ENCODE results near the gene DNAI1.

The DNAI1 gene

DNA sequence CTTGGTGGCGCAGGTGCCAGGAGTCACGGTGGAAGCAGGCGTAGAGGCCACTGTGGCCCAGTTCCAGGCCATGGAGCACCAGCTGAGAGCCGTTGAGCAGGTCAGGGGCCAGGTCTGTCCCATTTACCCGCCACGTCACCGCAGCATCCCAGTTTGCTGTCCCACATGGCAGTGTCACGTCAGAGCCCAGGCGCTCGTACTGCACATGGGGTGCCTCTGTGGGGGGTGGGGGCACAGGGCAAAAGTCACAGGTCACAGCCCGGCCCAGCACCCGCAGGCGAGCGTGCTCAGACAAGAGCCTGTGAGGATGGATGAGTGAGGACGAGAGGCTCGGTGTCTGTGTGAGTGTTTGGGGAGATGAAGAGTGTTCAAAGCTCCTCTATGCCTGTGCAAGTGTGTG lies 106.0 kb downstream of the DNAI1 start:
- no peaks in the 10 kb centered on the region for H3K27me3 ChIP-seq (ENCODE audit: low read depth, low read length)

DNA sequence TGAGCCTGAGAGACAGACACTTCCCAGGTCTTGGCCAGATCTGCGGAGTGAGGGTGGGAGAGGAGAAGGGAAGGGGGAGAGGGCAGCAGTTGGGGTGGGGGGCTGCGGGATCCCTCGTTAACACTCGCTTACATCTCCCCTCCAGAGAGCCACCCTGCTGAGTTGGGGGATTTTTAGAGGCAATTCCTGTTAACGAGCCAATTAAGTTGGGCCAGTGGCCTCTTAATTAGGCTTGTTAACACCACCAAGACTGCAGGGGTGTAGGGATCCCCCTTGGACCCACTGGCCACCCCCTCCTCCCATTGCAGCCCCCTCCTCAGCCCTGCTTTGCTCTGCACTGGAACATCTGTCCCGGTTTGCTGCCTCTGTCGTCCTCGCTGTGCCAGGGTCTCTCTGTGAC lies 107.3 kb downstream of the DNAI1 start:
- no peak overlapping the region for H3K27ac ChIP-seq (ENCODE audit: low read length)
- no peak overlapping the region for H3K4me3 ChIP-seq (ENCODE audit: low read depth in 1 of 2, low read length in 2 of 2)
- peaks cover 0 to under 1% of the 10 kb centered on the region in 2 donors for H3K4me1 ChIP-seq (ENCODE audit: control insufficient read depth in 1 of 2, insufficient read depth in 2 of 2, low read length in 2 of 2)
- H3K9me3 ChIP-seq (ENCODE audit: control insufficient read depth in 1 of 2, low read length in 2 of 2): peaks cover 0 to 6% of the 10 kb centered on the region in 2 donors
- H3K36me3 ChIP-seq (ENCODE audit: control insufficient read depth in 1 of 2, insufficient read depth in 2 of 2, low read length in 2 of 2): no peaks in the 10 kb centered on the region
- H3K27me3 ChIP-seq (ENCODE audit: low read depth, low read length): no peaks in the 10 kb centered on the region

More for the DNA sequence above, 106.0 kb downstream of the DNAI1 start:
- peaks cover 0 to 6% of the 10 kb centered on the region in 2 donors for H3K9me3 ChIP-seq (ENCODE audit: control insufficient read depth in 1 of 2, low read length in 2 of 2)
- no peak overlapping the region for H3K4me3 ChIP-seq (ENCODE audit: low read depth in 1 of 2, low read length in 2 of 2)
- H3K27ac ChIP-seq (ENCODE audit: low read length): no peak overlapping the region
- peaks cover 0 to 9% of the 10 kb centered on the region in 2 donors for H3K4me1 ChIP-seq (ENCODE audit: control insufficient read depth in 1 of 2, insufficient read depth in 2 of 2, low read length in 2 of 2)
- H3K36me3 ChIP-seq (ENCODE audit: control insufficient read depth in 1 of 2, insufficient read depth in 2 of 2, low read length in 2 of 2): no peaks in the 10 kb centered on the region

DNA sequence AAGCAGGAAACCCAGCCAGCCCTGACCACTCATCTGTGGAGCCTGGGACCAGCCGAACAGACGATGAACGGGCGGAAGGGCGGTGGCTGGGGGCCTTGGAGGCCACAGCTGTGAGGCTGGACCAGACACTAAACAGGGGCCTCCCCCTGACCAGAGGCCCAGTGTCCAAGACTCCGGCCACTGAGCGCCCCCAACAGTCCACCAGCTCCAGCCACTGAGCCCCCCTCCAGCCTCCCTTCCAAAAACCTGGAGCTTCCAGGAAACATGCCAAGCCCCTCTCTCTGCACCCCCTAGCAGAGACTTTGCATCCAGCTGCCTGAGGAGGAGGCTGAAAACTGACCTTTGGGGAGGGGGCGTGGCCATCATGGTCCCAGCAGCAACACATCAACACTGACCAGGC lies 107.7 kb downstream of the DNAI1 start:
- H3K27ac ChIP-seq (ENCODE audit: low read length): no peak overlapping the region
- no peaks in the 10 kb centered on the region for H3K4me1 ChIP-seq (ENCODE audit: control insufficient read depth in 1 of 2, insufficient read depth in 2 of 2, low read length in 2 of 2)
- H3K4me3 ChIP-seq (ENCODE audit: low read depth in 1 of 2, low read length in 2 of 2): no peak overlapping the region
- H3K9me3 ChIP-seq (ENCODE audit: control insufficient read depth in 1 of 2, low read length in 2 of 2): peaks cover 0 to 6% of the 10 kb centered on the region in 2 donors
- no peaks in the 10 kb centered on the region for H3K36me3 ChIP-seq (ENCODE audit: control insufficient read depth in 1 of 2, insufficient read depth in 2 of 2, low read length in 2 of 2)
- H3K27me3 ChIP-seq (ENCODE audit: low read depth, low read length): no peaks in the 10 kb centered on the region

DNA sequence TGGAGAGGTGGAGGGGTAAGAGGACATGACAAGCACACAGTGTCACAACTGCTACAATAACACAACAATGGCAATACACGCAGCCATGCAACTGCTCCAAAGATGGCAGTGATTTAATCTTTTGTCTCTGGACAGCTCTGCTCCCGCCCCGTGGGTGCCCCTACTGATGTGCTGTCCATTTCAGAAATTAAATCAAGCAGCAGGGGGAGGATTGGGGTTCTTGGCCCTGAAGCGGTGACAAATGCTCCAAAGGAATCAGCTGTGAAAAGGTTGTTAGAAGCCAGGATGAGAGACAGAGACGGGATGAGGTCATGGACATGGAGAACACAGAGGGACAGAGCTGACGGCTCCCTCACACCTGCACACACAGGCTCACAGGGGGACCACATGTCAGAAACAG lies 108.4 kb downstream of the DNAI1 start:
- no peaks in the 10 kb centered on the region for H3K36me3 ChIP-seq (ENCODE audit: control insufficient read depth in 1 of 2, insufficient read depth in 2 of 2, low read length in 2 of 2)
- no peaks in the 10 kb centered on the region for H3K4me1 ChIP-seq (ENCODE audit: control insufficient read depth in 1 of 2, insufficient read depth in 2 of 2, low read length in 2 of 2)
- H3K27me3 ChIP-seq (ENCODE audit: low read depth, low read length): no peaks in the 10 kb centered on the region
- no peak overlapping the region for H3K4me3 ChIP-seq (ENCODE audit: low read depth in 1 of 2, low read length in 2 of 2)
- H3K27ac ChIP-seq (ENCODE audit: low read length): no peak overlapping the region
- peaks cover 0 to 5% of the 10 kb centered on the region in 2 donors for H3K9me3 ChIP-seq (ENCODE audit: control insufficient read depth in 1 of 2, low read length in 2 of 2)

DNA sequence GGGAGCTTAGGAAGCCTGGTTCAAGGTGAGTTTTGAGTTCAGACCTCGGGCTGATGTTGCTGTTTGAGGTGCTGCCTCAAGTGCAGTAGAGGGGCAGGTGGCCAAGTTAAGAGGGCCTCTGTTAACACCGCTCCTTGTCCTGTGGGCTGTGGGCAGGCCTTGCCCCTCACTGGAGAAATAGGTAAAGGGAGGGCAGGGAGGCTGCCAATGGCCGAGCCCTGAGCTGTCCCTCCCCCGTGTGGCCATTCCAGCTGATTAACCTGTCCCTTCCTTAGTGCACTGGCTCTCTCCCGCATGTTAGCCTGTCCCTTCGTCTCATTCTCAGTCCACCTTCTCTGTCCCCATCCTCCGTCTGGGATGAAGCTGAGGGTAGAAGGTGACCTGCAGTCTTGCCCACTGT lies 109.5 kb downstream of the DNAI1 start:
- Histone ChIP-seq H3K36me3 (ENCODE audit: control insufficient read depth in 1 of 2, insufficient read depth in 2 of 2, low read length in 2 of 2) (no peaks in the 10 kb centered on the region), H3K4me3 (ENCODE audit: low read depth in 1 of 2, low read length in 2 of 2) (no peak overlapping the region), H3K4me1 (ENCODE audit: control insufficient read depth in 1 of 2, insufficient read depth in 2 of 2, low read length in 2 of 2) (no peaks in the 10 kb centered on the region), H3K27me3 (ENCODE audit: low read depth, low read length) (no peaks in the 10 kb centered on the region), H3K27ac (ENCODE audit: low read length) (no peak overlapping the region), H3K9me3 (ENCODE audit: control insufficient read depth in 1 of 2, low read length in 2 of 2) (no peaks in the 10 kb centered on the region)

DNA sequence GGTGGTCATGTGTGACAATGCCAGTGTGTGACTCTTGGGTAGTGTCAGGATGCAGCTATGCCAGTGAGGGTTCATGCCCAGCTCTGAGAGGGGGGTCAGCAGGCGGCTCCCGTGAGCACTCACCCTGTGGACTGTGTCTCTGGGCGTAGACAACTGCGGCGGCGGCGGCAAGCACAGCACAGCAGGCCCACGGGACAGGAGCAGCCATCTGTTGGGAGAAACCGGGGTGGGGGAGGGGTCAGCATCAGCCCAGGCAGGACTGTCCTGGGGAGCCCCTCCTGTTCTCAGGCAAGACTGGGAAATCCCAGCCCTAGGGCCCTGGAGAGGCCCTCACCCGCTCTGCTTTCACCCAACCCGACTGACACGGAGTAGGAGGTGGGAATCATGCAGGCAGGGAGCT lies 110.2 kb downstream of the DNAI1 start:
- H3K4me1 ChIP-seq (ENCODE audit: control insufficient read depth in 1 of 2, insufficient read depth in 2 of 2, low read length in 2 of 2): no peaks in the 10 kb centered on the region
- no peaks in the 10 kb centered on the region for H3K9me3 ChIP-seq (ENCODE audit: control insufficient read depth in 1 of 2, low read length in 2 of 2)
- no peaks in the 10 kb centered on the region for H3K27me3 ChIP-seq (ENCODE audit: low read depth, low read length)
- H3K27ac ChIP-seq (ENCODE audit: low read length): no peak overlapping the region
- H3K36me3 ChIP-seq (ENCODE audit: control insufficient read depth in 1 of 2, insufficient read depth in 2 of 2, low read length in 2 of 2): no peaks in the 10 kb centered on the region
- H3K4me3 ChIP-seq (ENCODE audit: low read depth in 1 of 2, low read length in 2 of 2): no peak overlapping the region

DNA sequence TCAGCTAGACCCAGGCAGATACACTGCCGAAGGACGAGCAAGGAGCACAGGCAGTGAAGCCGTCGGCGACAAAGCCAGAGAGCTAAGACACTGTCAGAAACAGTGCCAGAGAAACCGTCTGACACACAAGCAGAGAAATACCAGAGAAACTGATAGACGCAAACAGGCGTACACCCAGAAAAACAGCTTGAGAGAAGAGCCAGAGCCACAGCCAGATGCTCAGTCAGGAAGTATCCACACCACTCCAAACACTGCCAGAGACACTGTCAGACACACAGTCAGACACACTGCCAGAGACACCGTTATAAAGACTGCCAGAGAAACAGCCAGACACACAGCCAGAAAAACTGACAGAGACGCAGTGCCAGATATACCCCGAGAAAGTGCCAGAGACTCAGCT lies 111.8 kb downstream of the DNAI1 start:
- Histone ChIP-seq H3K9me3 (ENCODE audit: control insufficient read depth in 1 of 2, low read length in 2 of 2) (no peaks in the 10 kb centered on the region), H3K27ac (ENCODE audit: low read length) (no peak overlapping the region), H3K4me1 (ENCODE audit: control insufficient read depth in 1 of 2, insufficient read depth in 2 of 2, low read length in 2 of 2) (no peaks in the 10 kb centered on the region), H3K27me3 (ENCODE audit: low read depth, low read length) (no peaks in the 10 kb centered on the region), H3K36me3 (ENCODE audit: control insufficient read depth in 1 of 2, insufficient read depth in 2 of 2, low read length in 2 of 2) (no peaks in the 10 kb centered on the region), H3K4me3 (ENCODE audit: low read depth in 1 of 2, low read length in 2 of 2) (no peak overlapping the region)

Measured in muscle layer of duodenum (tissue), 2 donors.